HG03354 (cell line): ENCODE data around the gene MPZ.
A peak's percentile ranks its signal among the peaks of the same experiment; 100 is the strongest.

Source experiments
- ATAC-seq: cut with Tn5 transposase; IDR thresholded peaks from one replicate; pipeline ENCODE4 v1.9.1; 2021; ENCODE audit warnings: mild to moderate bottlenecking; ENCODE audit not compliant: unreplicated experiment, poor library complexity, severe bottlenecking

MPZ gene

GRCh38 chr1:161304927-161305866 lies 4.6 kb downstream of the MPZ start:
- peak; percentile 5 for ATAC-seq

- no peak for ATAC-seq
Measured at GRCh38 chr1:161300478-161300877, 9.3 kb downstream of the MPZ start.

GRCh38 chr1:161299347-161299746 lies 10.4 kb downstream of the MPZ start:
- ATAC-seq, result no peak

GRCh38 chr1:161298116-161298515 lies 11.7 kb downstream of the MPZ start:
- no peak for ATAC-seq

- no peak for ATAC-seq
Measured at GRCh38 chr1:161297415-161297814, 12.4 kb downstream of the MPZ start.

- no peak for ATAC-seq
Measured at GRCh38 chr1:161290779-161291178, 19.0 kb downstream of the MPZ start.

GRCh38 chr1:161287482-161288054 lies 22.2 kb downstream of the MPZ start:
- ATAC-seq, result no peak

GRCh38 chr1:161285521-161285920 lies 24.2 kb downstream of the MPZ start:
- ATAC-seq, result no peak

- no peak for ATAC-seq
Measured at GRCh38 chr1:161285113-161285512, 24.7 kb downstream of the MPZ start.

- ATAC-seq, result no peak
Measured at GRCh38 chr1:161282991-161283390, 26.8 kb downstream of the MPZ start.

GRCh38 chr1:161274874-161275273 lies 34.9 kb downstream of the MPZ start:
- no peak for ATAC-seq

GRCh38 chr1:161273402-161273801 lies 36.4 kb downstream of the MPZ start:
- no peak for ATAC-seq

- no peak for ATAC-seq
Measured at GRCh38 chr1:161267321-161267720, 42.4 kb downstream of the MPZ start.

GRCh38 chr1:161266836-161267235 lies 42.9 kb downstream of the MPZ start:
- no peak for ATAC-seq

- no peak for ATAC-seq
Measured at GRCh38 chr1:161266202-161266601, 43.6 kb downstream of the MPZ start.

- no peak for ATAC-seq
Measured at GRCh38 chr1:161265305-161265704, 44.5 kb downstream of the MPZ start.

- no peak for ATAC-seq
Measured at GRCh38 chr1:161261261-161262235, 48.2 kb downstream of the MPZ start.

- ATAC-seq, result no peak
Measured at GRCh38 chr1:161260376-161261260, 49.1 kb downstream of the MPZ start.

GRCh38 chr1:161259765-161260164 lies 50.0 kb downstream of the MPZ start:
- no peak for ATAC-seq
